ENCODE measurements around the gene WDFY4.
A peak's percentile ranks its signal among the peaks of the same experiment; 100 is the strongest.

WDFY4 gene

DNA sequence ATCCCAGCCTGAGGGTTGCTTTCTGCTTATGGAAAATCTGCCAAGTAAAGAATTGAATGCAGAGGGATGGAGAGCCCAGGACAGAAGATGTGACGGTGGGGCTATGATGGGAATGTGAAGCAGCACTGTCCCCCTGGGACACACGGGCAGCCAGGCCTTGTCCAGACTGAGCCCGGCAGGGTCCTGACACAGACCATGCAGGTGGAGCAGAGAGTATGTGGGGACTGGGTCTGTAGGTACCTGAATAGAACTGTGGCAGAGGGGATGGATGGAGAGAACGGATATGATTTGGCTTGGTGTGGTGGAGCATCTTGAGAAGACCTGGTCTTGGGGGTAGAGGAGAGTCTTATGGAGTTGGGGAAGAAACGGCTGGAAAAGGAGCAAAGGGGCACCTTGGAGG is 255.7 kb downstream of the WDFY4 start:
- no peak overlapping the region for H3K4me3 ChIP-seq
- no peaks in the 10 kb centered on the region for H3K9me3 ChIP-seq
- no peaks in the 10 kb centered on the region for H3K4me1 ChIP-seq
- no peaks in the 10 kb centered on the region for H3K36me3 ChIP-seq (replicated peaks)
- no peak for DNase-seq (ENCODE audit: low spot score in 2 of 2)
- H3K27me3 ChIP-seq (ENCODE audit: low read depth), result no peaks in the 10 kb centered on the region
- in situ Hi-C loops (cut with MboI; ENCODE audit: low sequenced_read_pairs), result no loop called here

DNA sequence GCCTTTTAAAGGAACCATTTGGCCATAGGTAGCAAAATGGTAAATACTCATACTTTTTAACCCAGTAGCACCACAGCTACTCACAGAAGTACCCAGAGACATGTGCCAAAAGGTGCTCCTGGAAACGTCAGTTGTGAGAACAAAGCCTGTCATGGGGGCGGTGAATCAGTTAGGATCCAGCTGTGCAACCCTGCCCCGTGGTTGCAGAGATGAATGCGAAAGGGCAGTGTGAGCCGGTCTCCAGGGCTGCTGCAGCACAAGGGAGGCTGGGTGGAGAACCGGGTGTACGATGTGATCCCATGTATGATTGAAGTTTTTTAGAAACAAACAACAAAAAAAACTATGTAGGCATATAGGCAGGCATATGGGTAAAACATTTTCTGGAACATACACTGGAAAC is 256.3 kb downstream of the WDFY4 start:
- no peak overlapping the region for H3K4me3 ChIP-seq
- in situ Hi-C loops (cut with MboI; ENCODE audit: low sequenced_read_pairs), result no loop called here
- H3K9me3 ChIP-seq, result no peaks in the 10 kb centered on the region
- no peaks in the 10 kb centered on the region for H3K27me3 ChIP-seq (ENCODE audit: low read depth)
- no peaks in the 10 kb centered on the region for H3K4me1 ChIP-seq
- DNase-seq (ENCODE audit: low spot score in 2 of 2), result no peak
- no peaks in the 10 kb centered on the region for H3K36me3 ChIP-seq (replicated peaks)

- H3K4me3 ChIP-seq, result no peak overlapping the region
- no peaks in the 10 kb centered on the region for H3K4me1 ChIP-seq
- no peak for DNase-seq (ENCODE audit: low spot score in 2 of 2)
- H3K9me3 ChIP-seq, result no peaks in the 10 kb centered on the region
- H3K36me3 ChIP-seq (replicated peaks), result no peaks in the 10 kb centered on the region
- H3K27me3 ChIP-seq (ENCODE audit: low read depth), result no peaks in the 10 kb centered on the region
- in situ Hi-C loops (cut with MboI; ENCODE audit: low sequenced_read_pairs), result no loop called here
Observed at GRCh38 chr10:48941427-48942075, 256.9 kb downstream of the WDFY4 start.

- in situ Hi-C loops (cut with MboI; ENCODE audit: low sequenced_read_pairs), result no loop called here
- Histone ChIP-seq H3K27me3 (ENCODE audit: low read depth) (no peaks in the 10 kb centered on the region), H3K4me3 (no peak overlapping the region), H3K4me1 (no peaks in the 10 kb centered on the region), H3K9me3 (no peaks in the 10 kb centered on the region), H3K36me3 (replicated peaks) (no peaks in the 10 kb centered on the region)
- DNase-seq (ENCODE audit: low spot score in 2 of 2), result no peak
Observed at GRCh38 chr10:48943096-48943495, 258.4 kb downstream of the WDFY4 start.

- H3K27me3 ChIP-seq (ENCODE audit: low read depth), result no peaks in the 10 kb centered on the region
- H3K9me3 ChIP-seq, result no peaks in the 10 kb centered on the region
- H3K4me1 ChIP-seq, result no peaks in the 10 kb centered on the region
- H3K4me3 ChIP-seq, result no peak overlapping the region
- DNase-seq (ENCODE audit: low spot score in 2 of 2), result no peak
- no peaks in the 10 kb centered on the region for H3K36me3 ChIP-seq (replicated peaks)
- in situ Hi-C loops (cut with MboI; ENCODE audit: low sequenced_read_pairs), result no loop called here
Observed at GRCh38 chr10:48944171-48944570, 259.5 kb downstream of the WDFY4 start.

- H3K36me3 ChIP-seq (replicated peaks), result no peaks in the 10 kb centered on the region
- no peak overlapping the region for H3K4me3 ChIP-seq
- H3K9me3 ChIP-seq, result no peaks in the 10 kb centered on the region
- DNase-seq (ENCODE audit: low spot score in 2 of 2), result no peak
- in situ Hi-C loops (cut with MboI; ENCODE audit: low sequenced_read_pairs), result no loop called here
- H3K4me1 ChIP-seq, result no peaks in the 10 kb centered on the region
- no peaks in the 10 kb centered on the region for H3K27me3 ChIP-seq (ENCODE audit: low read depth)
Observed at GRCh38 chr10:48945441-48946130, 260.9 kb downstream of the WDFY4 start.

DNA sequence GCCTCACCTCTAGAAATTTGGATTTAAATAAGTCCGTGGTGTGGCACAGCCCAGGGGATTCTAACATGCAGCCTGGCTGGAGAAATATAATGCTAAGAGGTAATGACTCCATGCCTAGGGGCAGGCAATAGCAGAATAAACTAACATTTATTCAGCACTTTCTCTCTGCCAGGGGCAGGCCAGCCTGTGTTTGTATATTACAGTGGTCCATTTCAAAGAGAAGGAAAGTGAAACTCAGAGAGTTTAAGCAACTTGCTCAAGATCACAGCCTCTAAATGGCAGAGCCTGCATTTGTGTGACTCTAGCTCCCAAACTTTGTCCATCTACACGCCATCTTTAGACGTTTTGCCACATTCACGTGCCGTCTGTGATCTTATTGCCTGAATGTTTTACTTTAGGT is 261.7 kb downstream of the WDFY4 start:
- DNase-seq (ENCODE audit: low spot score in 2 of 2), result no peak
- in situ Hi-C loops (cut with MboI; ENCODE audit: low sequenced_read_pairs), result no loop called here

GRCh38 chr10:48946891-48947500 is 262.3 kb downstream of the WDFY4 start:
- H3K27me3 ChIP-seq (ENCODE audit: low read depth), result no peaks in the 10 kb centered on the region
- in situ Hi-C loops (cut with MboI; ENCODE audit: low sequenced_read_pairs), result no loop called here
- no peaks in the 10 kb centered on the region for H3K36me3 ChIP-seq (replicated peaks)
- H3K4me3 ChIP-seq, result no peak overlapping the region
- H3K9me3 ChIP-seq, result no peaks in the 10 kb centered on the region
- peak in 1 of 2 experiments; percentile 3 for DNase-seq (ENCODE audit: low spot score in 2 of 2)
- no peaks in the 10 kb centered on the region for H3K4me1 ChIP-seq

More for the DNA sequence above, 261.7 kb downstream of the WDFY4 start:
- no peaks in the 10 kb centered on the region for H3K4me1 ChIP-seq
- H3K27me3 ChIP-seq (ENCODE audit: low read depth), result no peaks in the 10 kb centered on the region
- no peak overlapping the region for H3K4me3 ChIP-seq
- H3K9me3 ChIP-seq, result no peaks in the 10 kb centered on the region
- no peaks in the 10 kb centered on the region for H3K36me3 ChIP-seq (replicated peaks)

GRCh38 chr10:48947690-48948469 is 263.2 kb downstream of the WDFY4 start:
- no peaks in the 10 kb centered on the region for H3K27me3 ChIP-seq (ENCODE audit: low read depth)
- H3K36me3 ChIP-seq (replicated peaks), result no peaks in the 10 kb centered on the region
- DNase-seq (ENCODE audit: low spot score in 2 of 2), result no peak
- no peak overlapping the region for H3K4me3 ChIP-seq
- no peaks in the 10 kb centered on the region for H3K4me1 ChIP-seq
- H3K9me3 ChIP-seq, result no peaks in the 10 kb centered on the region
- in situ Hi-C loops (cut with MboI; ENCODE audit: low sequenced_read_pairs), result no loop called here

- Histone ChIP-seq H3K9me3 (no peaks in the 10 kb centered on the region), H3K27me3 (ENCODE audit: low read depth) (no peaks in the 10 kb centered on the region), H3K4me3 (no peak overlapping the region), H3K4me1 (no peaks in the 10 kb centered on the region), H3K36me3 (replicated peaks) (no peaks in the 10 kb centered on the region)
- DNase-seq (ENCODE audit: low spot score in 2 of 2), result no peak
- in situ Hi-C loops (cut with MboI; ENCODE audit: low sequenced_read_pairs), result no loop called here
Observed at GRCh38 chr10:48948470-48949037, 263.9 kb downstream of the WDFY4 start.

- DNase-seq (ENCODE audit: low spot score in 2 of 2), result no peak
- no peaks in the 10 kb centered on the region for H3K4me1 ChIP-seq
- H3K9me3 ChIP-seq, result no peaks in the 10 kb centered on the region
- H3K36me3 ChIP-seq (replicated peaks), result no peaks in the 10 kb centered on the region
- in situ Hi-C loops (cut with MboI; ENCODE audit: low sequenced_read_pairs), result no loop called here
- H3K4me3 ChIP-seq, result no peak overlapping the region
- H3K27me3 ChIP-seq (ENCODE audit: low read depth), result no peaks in the 10 kb centered on the region
Observed at GRCh38 chr10:48951707-48952106, 267.0 kb downstream of the WDFY4 start.

DNA sequence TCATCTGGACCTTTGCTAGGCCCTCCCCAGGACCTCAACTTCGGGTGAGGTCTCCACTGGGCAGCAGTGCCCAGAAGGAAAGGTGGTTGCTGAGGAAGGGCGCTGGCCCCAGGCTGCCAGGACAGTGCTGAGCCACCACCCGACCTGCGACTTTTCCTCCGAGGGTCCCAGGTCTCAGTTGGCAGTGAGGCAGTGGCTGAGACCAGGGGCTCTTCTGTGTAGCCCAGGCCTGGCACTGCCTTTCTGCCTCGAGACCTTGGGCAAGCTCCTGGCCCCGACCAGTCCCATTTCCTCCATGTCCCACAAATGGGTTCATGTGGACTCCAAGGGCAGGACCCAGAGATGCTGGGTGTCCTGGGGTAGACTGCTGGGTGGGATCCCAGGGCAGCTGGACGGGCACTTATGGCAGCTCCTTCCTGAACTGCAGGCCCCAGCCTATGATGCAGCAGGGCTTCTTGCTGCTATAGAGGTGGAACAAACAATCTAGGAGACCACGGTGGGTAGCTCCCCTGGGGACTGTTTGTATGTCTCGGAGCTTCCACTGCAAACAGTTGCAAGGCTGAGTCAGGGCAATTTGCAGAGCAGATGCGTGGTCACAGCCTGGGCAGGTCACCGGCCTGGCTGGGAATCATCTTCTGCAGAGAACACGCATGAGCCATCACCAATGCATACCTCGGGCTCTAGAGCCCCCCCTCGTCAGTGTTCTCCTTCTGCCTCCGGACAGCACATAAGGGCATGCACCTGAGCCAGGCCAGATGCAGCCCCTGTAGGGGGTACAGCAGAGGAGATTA is 272.9 kb downstream of the WDFY4 start:
- Histone ChIP-seq H3K4me3 (no peak overlapping the region), H3K36me3 (replicated peaks) (no peaks in the 10 kb centered on the region), H3K9me3 (no peaks in the 10 kb centered on the region), H3K4me1 (no peaks in the 10 kb centered on the region), H3K27me3 (ENCODE audit: low read depth) (no peaks in the 10 kb centered on the region)
- DNase-seq (ENCODE audit: low spot score in 2 of 2), result no peak
- in situ Hi-C loops (cut with MboI; ENCODE audit: low sequenced_read_pairs), result no loop called here

- H3K36me3 ChIP-seq (replicated peaks), result no peaks in the 10 kb centered on the region
- no peaks in the 10 kb centered on the region for H3K4me1 ChIP-seq
- in situ Hi-C loops (cut with MboI; ENCODE audit: low sequenced_read_pairs), result no loop called here
- H3K27me3 ChIP-seq (ENCODE audit: low read depth), result no peaks in the 10 kb centered on the region
- H3K9me3 ChIP-seq, result no peaks in the 10 kb centered on the region
- no peak overlapping the region for H3K4me3 ChIP-seq
- DNase-seq (ENCODE audit: low spot score in 2 of 2), result no peak
Observed at GRCh38 chr10:48958598-48959190, 274.0 kb downstream of the WDFY4 start.

Data from HAP-1 (cell line).